ENCODE measurements around the gene TMEM209. TPM values are rescaled to one million over a fixed set of nuclear protein-coding genes. Genes with fewer than 3 reads are reported as not detected.

Gene TMEM209
- polyA plus RNA-seq, 1 donor, result 18.0 TPM

- DNase-seq, result no peak
- Histone ChIP-seq H3K4me1 (ENCODE audit: control insufficient read depth, insufficient read depth, low read length) (no peaks in the 10 kb centered on the region), H3K27me3 (ENCODE audit: control insufficient read depth, insufficient read depth, low read length) (no peaks in the 10 kb centered on the region), H3K9me3 (ENCODE audit: control insufficient read depth, low read depth, low read length) (no peaks in the 10 kb centered on the region), H3K27ac (ENCODE audit: low read length) (no peak overlapping the region), H3K4me3 (ENCODE audit: low read length) (no peak overlapping the region), H3K36me3 (ENCODE audit: control insufficient read depth, insufficient read depth, low read length) (peaks cover 28% of the 10 kb centered on the region)
- 100% methylated on average over 1 of the region's 2 CpGs for WGBS (ENCODE audit: insufficient coverage, low lambda C conversion rate)
These were observed 25.6 kb downstream of the TMEM209 start for GRCh38 chr7:130179631-130180030.

GRCh38 chr7:130178251-130178650 lies 27.0 kb downstream of the TMEM209 start:
- WGBS (ENCODE audit: insufficient coverage, low lambda C conversion rate), result 92% methylated on average over 1 of the region's 4 CpGs
- no peak overlapping the region for H3K27ac ChIP-seq (ENCODE audit: low read length)
- no peaks in the 10 kb centered on the region for H3K27me3 ChIP-seq (ENCODE audit: control insufficient read depth, insufficient read depth, low read length)
- H3K36me3 ChIP-seq (ENCODE audit: control insufficient read depth, insufficient read depth, low read length), result peaks cover 29% of the 10 kb centered on the region
- H3K4me3 ChIP-seq (ENCODE audit: low read length), result no peak overlapping the region
- no peaks in the 10 kb centered on the region for H3K9me3 ChIP-seq (ENCODE audit: control insufficient read depth, low read depth, low read length)
- no peaks in the 10 kb centered on the region for H3K4me1 ChIP-seq (ENCODE audit: control insufficient read depth, insufficient read depth, low read length)
- DNase-seq, result no peak

- H3K36me3 ChIP-seq (ENCODE audit: control insufficient read depth, insufficient read depth, low read length), result peaks cover 45% of the 10 kb centered on the region
- no peaks in the 10 kb centered on the region for H3K4me1 ChIP-seq (ENCODE audit: control insufficient read depth, insufficient read depth, low read length)
- no peaks in the 10 kb centered on the region for H3K9me3 ChIP-seq (ENCODE audit: control insufficient read depth, low read depth, low read length)
- no peak overlapping the region for H3K4me3 ChIP-seq (ENCODE audit: low read length)
- no peak overlapping the region for H3K27ac ChIP-seq (ENCODE audit: low read length)
- WGBS (ENCODE audit: insufficient coverage, low lambda C conversion rate), result 100% methylated on average over 2 of the region's 4 CpGs
- DNase-seq, result no peak
- H3K27me3 ChIP-seq (ENCODE audit: control insufficient read depth, insufficient read depth, low read length), result no peaks in the 10 kb centered on the region
These were observed 30.8 kb downstream of the TMEM209 start for GRCh38 chr7:130174237-130174959.

- Histone ChIP-seq H3K9me3 (ENCODE audit: control insufficient read depth, low read depth, low read length) (no peaks in the 10 kb centered on the region), H3K27me3 (ENCODE audit: control insufficient read depth, insufficient read depth, low read length) (no peaks in the 10 kb centered on the region), H3K4me1 (ENCODE audit: control insufficient read depth, insufficient read depth, low read length) (no peaks in the 10 kb centered on the region), H3K36me3 (ENCODE audit: control insufficient read depth, insufficient read depth, low read length) (peaks cover 36% of the 10 kb centered on the region), H3K27ac (ENCODE audit: low read length) (no peak overlapping the region), H3K4me3 (ENCODE audit: low read length) (no peak overlapping the region)
- WGBS (ENCODE audit: insufficient coverage, low lambda C conversion rate), result no CpG with 5 or more reads among the region's 5 CpGs
- no peak for DNase-seq
These were observed 43.0 kb downstream of the TMEM209 start for GRCh38 chr7:130162196-130162595.

- no peak for DNase-seq
- Histone ChIP-seq H3K27ac (ENCODE audit: low read length) (no peak overlapping the region), H3K4me3 (ENCODE audit: low read length) (no peak overlapping the region), H3K27me3 (ENCODE audit: control insufficient read depth, insufficient read depth, low read length) (no peaks in the 10 kb centered on the region), H3K36me3 (ENCODE audit: control insufficient read depth, insufficient read depth, low read length) (peaks cover 33% of the 10 kb centered on the region), H3K4me1 (ENCODE audit: control insufficient read depth, insufficient read depth, low read length) (no peaks in the 10 kb centered on the region), H3K9me3 (ENCODE audit: control insufficient read depth, low read depth, low read length) (peaks cover 5% of the 10 kb centered on the region)
- WGBS (ENCODE audit: insufficient coverage, low lambda C conversion rate), result no CpG with 5 or more reads among the region's 8 CpGs
These were observed 44.8 kb downstream of the TMEM209 start for GRCh38 chr7:130160455-130160854.

- Histone ChIP-seq H3K27me3 (ENCODE audit: control insufficient read depth, insufficient read depth, low read length) (no peaks in the 10 kb centered on the region), H3K4me1 (ENCODE audit: control insufficient read depth, insufficient read depth, low read length) (no peaks in the 10 kb centered on the region), H3K36me3 (ENCODE audit: control insufficient read depth, insufficient read depth, low read length) (peaks cover 33% of the 10 kb centered on the region), H3K4me3 (ENCODE audit: low read length) (no peak overlapping the region), H3K9me3 (ENCODE audit: control insufficient read depth, low read depth, low read length) (peaks cover 5% of the 10 kb centered on the region), H3K27ac (ENCODE audit: low read length) (no peak overlapping the region)
- DNase-seq, result no peak
- no CpG with 5 or more reads among the region's 2 CpGs for WGBS (ENCODE audit: insufficient coverage, low lambda C conversion rate)
These were observed 45.2 kb downstream of the TMEM209 start for GRCh38 chr7:130160023-130160422.

GRCh38 chr7:130157700-130158099 lies 47.5 kb downstream of the TMEM209 start:
- no CpG with 5 or more reads among the region's 7 CpGs for WGBS (ENCODE audit: insufficient coverage, low lambda C conversion rate)
- peaks cover 27% of the 10 kb centered on the region for H3K36me3 ChIP-seq (ENCODE audit: control insufficient read depth, insufficient read depth, low read length)
- DNase-seq, result no peak

GRCh38 chr7:130156140-130156539 lies 49.1 kb downstream of the TMEM209 start:
- 100% methylated on average over 1 of the region's 7 CpGs for WGBS (ENCODE audit: insufficient coverage, low lambda C conversion rate)
- no peak overlapping the region for H3K27ac ChIP-seq (ENCODE audit: low read length)

More at GRCh38 chr7:130157700-130158099, 47.5 kb downstream of the TMEM209 start:
- Histone ChIP-seq H3K27me3 (ENCODE audit: control insufficient read depth, insufficient read depth, low read length) (no peaks in the 10 kb centered on the region), H3K27ac (ENCODE audit: low read length) (no peak overlapping the region), H3K4me3 (ENCODE audit: low read length) (no peak overlapping the region), H3K9me3 (ENCODE audit: control insufficient read depth, low read depth, low read length) (peaks cover 8% of the 10 kb centered on the region), H3K4me1 (ENCODE audit: control insufficient read depth, insufficient read depth, low read length) (peaks cover 10% of the 10 kb centered on the region)

GRCh38 chr7:130154501-130155317 lies 50.5 kb downstream of the TMEM209 start:
- no peak overlapping the region for H3K27ac ChIP-seq (ENCODE audit: low read length)
- DNase-seq, result peak; percentile 56

More at GRCh38 chr7:130156140-130156539, 49.1 kb downstream of the TMEM209 start:
- no peak for DNase-seq
- Histone ChIP-seq H3K27me3 (ENCODE audit: control insufficient read depth, insufficient read depth, low read length) (no peaks in the 10 kb centered on the region), H3K9me3 (ENCODE audit: control insufficient read depth, low read depth, low read length) (peaks cover 16% of the 10 kb centered on the region), H3K4me1 (ENCODE audit: control insufficient read depth, insufficient read depth, low read length) (peaks cover 10% of the 10 kb centered on the region), H3K36me3 (ENCODE audit: control insufficient read depth, insufficient read depth, low read length) (peaks cover 15% of the 10 kb centered on the region), H3K4me3 (ENCODE audit: low read length) (no peak overlapping the region)

GRCh38 chr7:130154131-130154500 lies 51.1 kb downstream of the TMEM209 start:
- Histone ChIP-seq H3K27ac (ENCODE audit: low read length) (no peak overlapping the region), H3K9me3 (ENCODE audit: control insufficient read depth, low read depth, low read length) (peaks cover 19% of the 10 kb centered on the region), H3K36me3 (ENCODE audit: control insufficient read depth, insufficient read depth, low read length) (peaks cover 4% of the 10 kb centered on the region), H3K4me1 (ENCODE audit: control insufficient read depth, insufficient read depth, low read length) (peaks cover 10% of the 10 kb centered on the region), H3K27me3 (ENCODE audit: control insufficient read depth, insufficient read depth, low read length) (no peaks in the 10 kb centered on the region), H3K4me3 (ENCODE audit: low read length) (no peak overlapping the region)
- DNase-seq, result no peak
- no CpG with 5 or more reads among the region's 6 CpGs for WGBS (ENCODE audit: insufficient coverage, low lambda C conversion rate)

More at GRCh38 chr7:130154501-130155317, 50.5 kb downstream of the TMEM209 start:
- H3K27me3 ChIP-seq (ENCODE audit: control insufficient read depth, insufficient read depth, low read length), result no peaks in the 10 kb centered on the region
- H3K4me1 ChIP-seq (ENCODE audit: control insufficient read depth, insufficient read depth, low read length), result peaks cover 10% of the 10 kb centered on the region
- peaks cover 4% of the 10 kb centered on the region for H3K36me3 ChIP-seq (ENCODE audit: control insufficient read depth, insufficient read depth, low read length)
- no CpG with 5 or more reads among the region's 31 CpGs for WGBS (ENCODE audit: insufficient coverage, low lambda C conversion rate)
- no peak overlapping the region for H3K4me3 ChIP-seq (ENCODE audit: low read length)
- H3K9me3 ChIP-seq (ENCODE audit: control insufficient read depth, low read depth, low read length), result peaks cover 18% of the 10 kb centered on the region
